IPS-15b (cell line): ENCODE measurements around the gene MKI67.

Experiments used
- H3K27me3 ChIP-seq: one replicate; pipeline ENCODE4 v1.6.1; 2013; ENCODE audit warnings: low read length; ENCODE audit not compliant: control insufficient read depth, insufficient read depth
- H3K36me3 ChIP-seq: one replicate; pipeline ENCODE4 v1.6.1; 2013; ENCODE audit warnings: low read length; ENCODE audit not compliant: control insufficient read depth, insufficient read depth
- H3K4me1 ChIP-seq: one replicate; pipeline ENCODE4 v1.6.1; 2013; ENCODE audit warnings: mild to moderate bottlenecking, low read length; ENCODE audit not compliant: control insufficient read depth, insufficient read depth
- H3K4me3 ChIP-seq: one replicate; pipeline ENCODE4 v1.5.1; 2013; ENCODE audit warnings: low read depth, low read length
- H3K9ac ChIP-seq: one replicate; pipeline ENCODE4 v1.6.1; 2013; ENCODE audit warnings: low read depth, mild to moderate bottlenecking, low read length
- H3K9me3 ChIP-seq: one replicate; pipeline ENCODE4 v1.6.1; 2013; ENCODE audit warnings: mild to moderate bottlenecking, low read length; ENCODE audit not compliant: control insufficient read depth, insufficient read depth

Gene MKI67

GRCh38 chr10:128067691-128068397, 58.4 kb downstream of the MKI67 start:
- Histone ChIP-seq H3K36me3 (no peaks in the 10 kb centered on the region), H3K27me3 (no peaks in the 10 kb centered on the region), H3K9ac (no peak overlapping the region), H3K4me3 (no peak overlapping the region), H3K4me1 (peaks cover 3% of the 10 kb centered on the region), H3K9me3 (no peaks in the 10 kb centered on the region)

- Histone ChIP-seq H3K4me1 (peaks cover 4% of the 10 kb centered on the region), H3K9ac (no peak overlapping the region), H3K36me3 (no peaks in the 10 kb centered on the region), H3K4me3 (no peak overlapping the region), H3K9me3 (no peaks in the 10 kb centered on the region), H3K27me3 (no peaks in the 10 kb centered on the region)
Measured at GRCh38 chr10:128066870-128067382, 59.3 kb downstream of the MKI67 start.

- H3K36me3 ChIP-seq = no peaks in the 10 kb centered on the region
- no peaks in the 10 kb centered on the region for H3K27me3 ChIP-seq
- H3K4me3 ChIP-seq = no peak overlapping the region
- H3K9ac ChIP-seq = no peak overlapping the region
- H3K4me1 ChIP-seq = peaks cover 4% of the 10 kb centered on the region
- no peaks in the 10 kb centered on the region for H3K9me3 ChIP-seq
Measured at GRCh38 chr10:128065881-128066534, 60.2 kb downstream of the MKI67 start.

- H3K27me3 ChIP-seq = no peaks in the 10 kb centered on the region
- H3K9me3 ChIP-seq = no peaks in the 10 kb centered on the region
- no peak overlapping the region for H3K9ac ChIP-seq
- peaks cover 4% of the 10 kb centered on the region for H3K4me1 ChIP-seq
- H3K4me3 ChIP-seq = no peak overlapping the region
- H3K36me3 ChIP-seq = no peaks in the 10 kb centered on the region
Measured at GRCh38 chr10:128064970-128065580, 61.1 kb downstream of the MKI67 start.

- Histone ChIP-seq H3K36me3 (no peaks in the 10 kb centered on the region), H3K27me3 (no peaks in the 10 kb centered on the region), H3K9me3 (no peaks in the 10 kb centered on the region), H3K9ac (no peak overlapping the region), H3K4me3 (no peak overlapping the region), H3K4me1 (peaks cover 4% of the 10 kb centered on the region)
Measured at GRCh38 chr10:128064108-128064969, 61.9 kb downstream of the MKI67 start.

GRCh38 chr10:128063736-128064107, 62.5 kb downstream of the MKI67 start:
- no peak overlapping the region for H3K4me3 ChIP-seq
- H3K4me1 ChIP-seq = peaks cover 4% of the 10 kb centered on the region
- no peaks in the 10 kb centered on the region for H3K9me3 ChIP-seq
- no peak overlapping the region for H3K9ac ChIP-seq
- H3K36me3 ChIP-seq = no peaks in the 10 kb centered on the region
- H3K27me3 ChIP-seq = no peaks in the 10 kb centered on the region

- Histone ChIP-seq H3K9ac (no peak overlapping the region), H3K4me1 (peaks cover 4% of the 10 kb centered on the region), H3K27me3 (no peaks in the 10 kb centered on the region), H3K4me3 (no peak overlapping the region), H3K9me3 (no peaks in the 10 kb centered on the region), H3K36me3 (no peaks in the 10 kb centered on the region)
Measured at GRCh38 chr10:128062881-128063563, 63.2 kb downstream of the MKI67 start.

- H3K36me3 ChIP-seq = no peaks in the 10 kb centered on the region
- H3K9me3 ChIP-seq = no peaks in the 10 kb centered on the region
- H3K4me3 ChIP-seq = no peak overlapping the region
- no peaks in the 10 kb centered on the region for H3K27me3 ChIP-seq
- H3K4me1 ChIP-seq = peaks cover 4% of the 10 kb centered on the region
- no peak overlapping the region for H3K9ac ChIP-seq
Measured at GRCh38 chr10:128062331-128062880, 63.8 kb downstream of the MKI67 start.

GRCh38 chr10:128061306-128062300, 64.6 kb downstream of the MKI67 start:
- H3K4me3 ChIP-seq = no peak overlapping the region
- no peak overlapping the region for H3K9ac ChIP-seq
- H3K4me1 ChIP-seq = peaks cover 4% of the 10 kb centered on the region
- no peaks in the 10 kb centered on the region for H3K36me3 ChIP-seq
- H3K9me3 ChIP-seq = no peaks in the 10 kb centered on the region
- no peaks in the 10 kb centered on the region for H3K27me3 ChIP-seq
